Neural progenitor cell (in vitro differentiated cells): ENCODE results near the gene AJAP1. TPM values are rescaled to one million over a fixed set of nuclear protein-coding genes. Genes with fewer than 3 reads are reported as not detected.
A peak's percentile ranks its signal among the peaks of the same experiment; 100 is the strongest.

Source experiments
- DNase-seq: peaks from one replicate; pipeline ENCODE4 v3.0.0-alpha.2; 2016; ENCODE audit warnings: low spot score
- H2AFZ ChIP-seq: fragments of 200-600 bp; sonication (generic); replicated peaks from 2 replicates; pipeline ENCODE4 v1.6.1; 2016; ENCODE audit warnings: antibody characterized with exemption
- H3F3A ChIP-seq: fragments of 200-600 bp; sonication (generic); 2 replicates; pipeline ENCODE4 v1.6.1; 2016; ENCODE audit warnings: antibody characterized with exemption, low read depth
- H3K27ac ChIP-seq: fragments of 200-600 bp; sonication (generic); 2 replicates; pipeline ENCODE4 v1.5.1; 2016; ENCODE audit warnings: mild to moderate bottlenecking
- H3K27me3 ChIP-seq: fragments of 200-600 bp; sonication (generic); 2 replicates; pipeline ENCODE4 v1.6.1; 2016; ENCODE audit warnings: mild to moderate bottlenecking, moderate library complexity
- H3K36me3 ChIP-seq: fragments of 200-600 bp; sonication (generic); 2 replicates; pipeline ENCODE4 v1.5.1; 2016
- H3K4me1 ChIP-seq: fragments of 200-600 bp; sonication (generic); 2 replicates; pipeline ENCODE4 v1.6.1; 2016; ENCODE audit warnings: mixed run types
- H3K4me2 ChIP-seq: fragments of 200-600 bp; sonication (generic); 2 replicates; pipeline ENCODE4 v1.6.1; 2016
- H3K4me3 ChIP-seq: fragments of 200-600 bp; sonication (generic); 2 replicates; pipeline ENCODE4 v1.5.1; 2016
- H3K79me2 ChIP-seq: fragments of 200-600 bp; sonication (generic); 2 replicates; pipeline ENCODE4 v1.6.1; 2016; ENCODE audit warnings: low read depth
- H3K9ac ChIP-seq: fragments of 200-600 bp; sonication (generic); 2 replicates; pipeline ENCODE4 v1.6.1; 2016
- H3K9me3 ChIP-seq: fragments of 200-600 bp; sonication (generic); 2 replicates; pipeline ENCODE4 v1.5.1; 2016; ENCODE audit warnings: low read depth
- H4K20me1 ChIP-seq: fragments of 200-600 bp; sonication (generic); 2 replicates; pipeline ENCODE4 v1.6.1; 2016; ENCODE audit warnings: low read depth
- H3K27ac Mint-ChIP-seq: 3 replicates; pipeline ENCODE4 v1.8.0; 2021; ENCODE audit warnings: mixed read lengths
- H3K27me3 Mint-ChIP-seq: 2 replicates; pipeline ENCODE4 v1.8.0; 2022; ENCODE audit warnings: low read depth, mild to moderate bottlenecking, inconsistent platforms, moderate library complexity, mixed read lengths; ENCODE audit not compliant: insufficient read depth
- H3K36me3 Mint-ChIP-seq: 3 replicates; pipeline ENCODE4 v1.8.0; 2021; ENCODE audit warnings: mixed read lengths
- H3K4me1 Mint-ChIP-seq: 3 replicates; pipeline ENCODE4 v1.8.0; 2021; ENCODE audit warnings: mixed read lengths
- H3K4me3 Mint-ChIP-seq: 3 replicates; pipeline ENCODE4 v1.8.0; 2021; ENCODE audit warnings: mild to moderate bottlenecking, moderate library complexity, mixed read lengths
- H3K9me3 Mint-ChIP-seq: 3 replicates; pipeline ENCODE4 v1.8.0; 2020; ENCODE audit warnings: mixed read lengths
- CTCF ChIP-seq: fragments of 200-600 bp; sonication (generic); IDR thresholded peaks from 2 replicates; pipeline ENCODE4 v1.5.1; 2017; ENCODE audit warnings: antibody characterized with exemption, mild to moderate bottlenecking
- EZH2 ChIP-seq: fragments of 200-600 bp; sonication (generic); IDR thresholded peaks from 2 replicates; pipeline ENCODE4 v1.6.1; 2017; ENCODE audit warnings: antibody characterized with exemption, mild to moderate bottlenecking, moderate library complexity
- EZH2phosphoT487 ChIP-seq: fragments of 200-600 bp; sonication (generic); IDR thresholded peaks from 2 replicates; pipeline ENCODE4 v1.6.1; 2017; ENCODE audit warnings: antibody characterized with exemption
- total RNA-seq: library from RNA; depleted of rRNA; stranded (reverse); fragments of >200 nt; gene quantifications from 2 replicates; pipeline ENCODE4 v1.2.3, GENCODE V29; 2015; ENCODE audit warnings: low replicate concordance

Gene AJAP1
- total RNA-seq, 1 donor from 2014 or later = 0.21 TPM

GRCh38 chr1:4612991-4613390 is 41.4 kb upstream of the AJAP1 start:
- Mint-ChIP-seq H3K9me3 (peaks cover 24% of the 10 kb centered on the region), H3K4me1 (peaks cover 23% of the 10 kb centered on the region), H3K36me3 (peaks cover 2% of the 10 kb centered on the region), H3K27ac (peak overlapping the region; percentile 92), H3K27me3 (peaks cover 10% of the 10 kb centered on the region), H3K4me3 (no peak overlapping the region)
- H3K9ac ChIP-seq = no peak overlapping the region
- no peaks in the 10 kb centered on the region for H3K79me2 ChIP-seq
- H3K27ac ChIP-seq = no peak overlapping the region
- no peak for DNase-seq
- H3K27me3 ChIP-seq = no peaks in the 10 kb centered on the region
- no peaks in the 10 kb centered on the region for H3K9me3 ChIP-seq
- H4K20me1 ChIP-seq = no peaks in the 10 kb centered on the region
- no peaks in the 10 kb centered on the region for H3K36me3 ChIP-seq
- H3K4me1 ChIP-seq = no peaks in the 10 kb centered on the region
- H3K4me2 ChIP-seq = no peak overlapping the region
- no peaks in the 10 kb centered on the region for H3F3A ChIP-seq
- TF ChIP-seq CTCF (no peak), EZH2phosphoT487 (no peak), EZH2 (no peak)
- H3K4me3 ChIP-seq = no peak overlapping the region
- H2AFZ ChIP-seq = no peak overlapping the region

- Mint-ChIP-seq H3K4me3 (no peak overlapping the region), H3K36me3 (no peaks in the 10 kb centered on the region), H3K27ac (no peak overlapping the region), H3K4me1 (peaks cover 20% of the 10 kb centered on the region), H3K9me3 (peaks cover 20% of the 10 kb centered on the region), H3K27me3 (peaks cover 6% of the 10 kb centered on the region)
- H4K20me1 ChIP-seq = no peaks in the 10 kb centered on the region
- H3K4me1 ChIP-seq = no peaks in the 10 kb centered on the region
- H3K79me2 ChIP-seq = no peaks in the 10 kb centered on the region
- DNase-seq = no peak
- H3K9me3 ChIP-seq = no peaks in the 10 kb centered on the region
- no peak overlapping the region for H2AFZ ChIP-seq
- no peaks in the 10 kb centered on the region for H3K27me3 ChIP-seq
- H3K4me3 ChIP-seq = no peak overlapping the region
- no peaks in the 10 kb centered on the region for H3K36me3 ChIP-seq
- no peak overlapping the region for H3K27ac ChIP-seq
- no peaks in the 10 kb centered on the region for H3F3A ChIP-seq
- TF ChIP-seq EZH2 (no peak), EZH2phosphoT487 (no peak), CTCF (no peak)
- no peak overlapping the region for H3K9ac ChIP-seq
- H3K4me2 ChIP-seq = no peak overlapping the region
Measured at GRCh38 chr1:4613606-4614370, 40.6 kb upstream of the AJAP1 start.

- Mint-ChIP-seq H3K27ac (peak overlapping the region; percentile 42), H3K9me3 (peaks cover 15% of the 10 kb centered on the region), H3K4me3 (no peak overlapping the region), H3K36me3 (no peaks in the 10 kb centered on the region), H3K4me1 (peaks cover 20% of the 10 kb centered on the region), H3K27me3 (peaks cover 6% of the 10 kb centered on the region)
- no peaks in the 10 kb centered on the region for H3K4me1 ChIP-seq
- no peak overlapping the region for H3K27ac ChIP-seq
- H3K4me2 ChIP-seq = no peak overlapping the region
- no peak overlapping the region for H3K9ac ChIP-seq
- no peaks in the 10 kb centered on the region for H3K36me3 ChIP-seq
- no peak overlapping the region for H2AFZ ChIP-seq
- no peaks in the 10 kb centered on the region for H3K27me3 ChIP-seq
- no peaks in the 10 kb centered on the region for H3K79me2 ChIP-seq
- no peaks in the 10 kb centered on the region for H3F3A ChIP-seq
- no peaks in the 10 kb centered on the region for H3K9me3 ChIP-seq
- TF ChIP-seq EZH2 = no peak
- no peak for TF ChIP-seq EZH2phosphoT487
- TF ChIP-seq CTCF = no peak
- no peaks in the 10 kb centered on the region for H4K20me1 ChIP-seq
- H3K4me3 ChIP-seq = no peak overlapping the region
- no peak for DNase-seq
Measured at GRCh38 chr1:4614371-4615137, 39.9 kb upstream of the AJAP1 start.
